GM23248 (cell line): Measurements from ENCODE around the gene GLUD1.

Experiments used
- EZH2 ChIP-seq: fragments of 200-600 bp; sonication (generic); IDR thresholded peaks from 2 replicates; pipeline ENCODE4 v1.6.1; 2018; ENCODE audit warnings: antibody characterized with exemption, mild to moderate bottlenecking; ENCODE audit not compliant: insufficient read depth, poor library complexity, severe bottlenecking
- EZH2phosphoT487 ChIP-seq: fragments of 200-600 bp; sonication (generic); IDR thresholded peaks from 2 replicates; pipeline ENCODE4 v1.6.1; 2018; ENCODE audit warnings: antibody characterized with exemption, moderate library complexity, mild to moderate bottlenecking, low read depth; ENCODE audit not compliant: insufficient read depth

GRCh38 chr10:87053111-87053510 lies 41.5 kb downstream of the GLUD1 start:
- no peak for TF ChIP-seq EZH2
- TF ChIP-seq EZH2phosphoT487, result no peak
